Measurements from ENCODE around the gene IBTK. TPM values are rescaled to one million over a fixed set of nuclear protein-coding genes. Genes with fewer than 3 reads are reported as not detected.

The IBTK gene
- polyA plus RNA-seq, 3 donors = 42.4 to 50.1 (median 49.0) TPM

Other genes with a start within 250 kb of the IBTK start
- gene TPBG, start 116.1 kb upstream of the IBTK start, polyA plus RNA-seq (ENCODE audit: insufficient read length in 3 of 3) = 10 to 100 TPM; 23.0 to 33.3 (median 26.9) TPM